Measurements from ENCODE around the gene TFCP2. TPM values are rescaled to one million over a fixed set of nuclear protein-coding genes. Genes with fewer than 3 reads are reported as not detected.

The TFCP2 gene
- total and polyA plus RNA-seq, 2 of the 13 experiments (the other 11 are each of a cell fraction or from before 2014, with no cell fraction given) = 7.6 to 10.0 TPM

DNA sequence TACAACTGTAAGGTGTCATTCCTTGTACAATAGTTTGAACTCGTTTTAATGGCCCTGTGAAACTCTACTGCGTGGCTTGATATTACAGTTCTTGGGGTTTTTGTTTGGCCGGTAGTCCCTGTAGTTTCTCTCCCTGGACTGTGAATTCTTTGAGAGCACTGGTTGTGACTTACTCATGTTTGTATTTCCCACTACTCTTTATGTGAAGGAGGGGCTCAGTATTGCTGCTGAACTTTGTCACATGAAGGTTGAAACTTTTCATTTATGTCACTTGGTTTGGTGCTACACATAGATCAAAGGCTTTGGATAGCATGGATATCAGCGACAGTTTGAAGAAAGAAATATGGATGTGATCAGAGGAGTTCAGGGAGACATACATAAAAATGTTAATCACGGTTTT is 46.4 kb upstream of the TFCP2 start (continued):
- TF ChIP-seq, protein P1, sequence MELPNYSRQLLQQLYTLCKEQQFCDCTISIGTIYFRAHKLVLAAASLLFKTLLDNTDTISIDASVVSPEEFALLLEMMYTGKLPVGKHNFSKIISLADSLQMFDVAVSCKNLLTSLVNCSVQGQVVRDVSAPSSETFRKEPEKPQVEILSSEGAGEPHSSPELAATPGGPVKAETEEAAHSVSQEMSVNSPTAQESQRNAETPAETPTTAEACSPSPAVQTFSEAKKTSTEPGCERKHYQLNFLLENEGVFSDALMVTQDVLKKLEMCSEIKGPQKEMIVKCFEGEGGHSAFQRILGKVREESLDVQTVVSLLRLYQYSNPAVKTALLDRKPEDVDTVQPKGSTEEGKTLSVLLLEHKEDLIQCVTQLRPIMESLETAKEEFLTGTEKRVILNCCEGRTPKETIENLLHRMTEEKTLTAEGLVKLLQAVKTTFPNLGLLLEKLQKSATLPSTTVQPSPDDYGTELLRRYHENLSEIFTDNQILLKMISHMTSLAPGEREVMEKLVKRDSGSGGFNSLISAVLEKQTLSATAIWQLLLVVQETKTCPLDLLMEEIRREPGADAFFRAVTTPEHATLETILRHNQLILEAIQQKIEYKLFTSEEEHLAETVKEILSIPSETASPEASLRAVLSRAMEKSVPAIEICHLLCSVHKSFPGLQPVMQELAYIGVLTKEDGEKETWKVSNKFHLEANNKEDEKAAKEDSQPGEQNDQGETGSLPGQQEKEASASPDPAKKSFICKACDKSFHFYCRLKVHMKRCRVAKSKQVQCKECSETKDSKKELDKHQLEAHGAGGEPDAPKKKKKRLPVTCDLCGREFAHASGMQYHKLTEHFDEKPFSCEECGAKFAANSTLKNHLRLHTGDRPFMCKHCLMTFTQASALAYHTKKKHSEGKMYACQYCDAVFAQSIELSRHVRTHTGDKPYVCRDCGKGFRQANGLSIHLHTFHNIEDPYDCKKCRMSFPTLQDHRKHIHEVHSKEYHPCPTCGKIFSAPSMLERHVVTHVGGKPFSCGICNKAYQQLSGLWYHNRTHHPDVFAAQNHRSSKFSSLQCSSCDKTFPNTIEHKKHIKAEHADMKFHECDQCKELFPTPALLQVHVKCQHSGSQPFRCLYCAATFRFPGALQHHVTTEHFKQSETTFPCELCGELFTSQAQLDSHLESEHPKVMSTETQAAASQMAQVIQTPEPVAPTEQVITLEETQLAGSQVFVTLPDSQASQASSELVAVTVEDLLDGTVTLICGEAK (IDR thresholded peaks at IDR 0.05) = no peak
- TF ChIP-seq, protein P1 (CRISPR knock-in tag; IDR thresholded peaks at IDR 0.05) = no peak
- no peak for TF ChIP-seq ZSCAN21 (CRISPR knock-in tag; IDR thresholded peaks at IDR 0.05; ENCODE audit: borderline replicate concordance)
- TF ChIP-seq ZNF691 (CRISPR knock-in tag; IDR thresholded peaks at IDR 0.05; ENCODE audit: borderline replicate concordance, low read depth) = no peak
- TF ChIP-seq ZNF552 (CRISPR knock-in tag; IDR thresholded peaks at IDR 0.05; ENCODE audit: borderline replicate concordance) = no peak
- TF ChIP-seq CREB1 (IDR thresholded peaks at IDR 0.05) = no peak
- TF ChIP-seq CREB1 (CRISPR knock-in tag; IDR thresholded peaks at IDR 0.05) = 0 out of 2 replicates have a peak, but pooled peaks have one; percentile 30
- TF ChIP-seq ATF1 (CRISPR knock-in tag; IDR thresholded peaks at IDR 0.05) = 0 out of 2 replicates have a peak, but pooled peaks have one; percentile 23
- TF ChIP-seq ZNF740 (CRISPR knock-in tag; IDR thresholded peaks at IDR 0.05) = no peak
- TF ChIP-seq TFDP1 (CRISPR knock-in tag; IDR thresholded peaks at IDR 0.05; ENCODE audit: borderline replicate concordance) = peak; percentile 20; the same call in 1 of the 2 replicates
- TF ChIP-seq, protein P2, sequence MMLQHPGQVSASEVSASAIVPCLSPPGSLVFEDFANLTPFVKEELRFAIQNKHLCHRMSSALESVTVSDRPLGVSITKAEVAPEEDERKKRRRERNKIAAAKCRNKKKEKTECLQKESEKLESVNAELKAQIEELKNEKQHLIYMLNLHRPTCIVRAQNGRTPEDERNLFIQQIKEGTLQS (CRISPR knock-in tag; IDR thresholded peaks at IDR 0.05) = no peak
- TF ChIP-seq ARID4A (CRISPR knock-in tag; IDR thresholded peaks at IDR 0.05; ENCODE audit: borderline replicate concordance) = no peak
- TF ChIP-seq ZNF121 (CRISPR knock-in tag; IDR thresholded peaks at IDR 0.05) = no peak
- peak; percentile 20 for TF ChIP-seq ASH2L (IDR thresholded peaks at IDR 0.05; ENCODE audit: insufficient read length, low read depth, low read length)

Data from HepG2 (cell line).